Activated CD8-positive, alpha-beta memory T cell treated with anti-CD3 and anti-CD28 coated beads, Interleukin-2, amount 50 U/mL, for 24 hours (primary cell): Measurements from ENCODE around the gene MYH7B.

Source experiments
- DNase-seq: peaks from one replicate; pipeline ENCODE4 v3.0.0-alpha.2; 2020; ENCODE audit errors: extremely low read depth

MYH7B gene

DNA sequence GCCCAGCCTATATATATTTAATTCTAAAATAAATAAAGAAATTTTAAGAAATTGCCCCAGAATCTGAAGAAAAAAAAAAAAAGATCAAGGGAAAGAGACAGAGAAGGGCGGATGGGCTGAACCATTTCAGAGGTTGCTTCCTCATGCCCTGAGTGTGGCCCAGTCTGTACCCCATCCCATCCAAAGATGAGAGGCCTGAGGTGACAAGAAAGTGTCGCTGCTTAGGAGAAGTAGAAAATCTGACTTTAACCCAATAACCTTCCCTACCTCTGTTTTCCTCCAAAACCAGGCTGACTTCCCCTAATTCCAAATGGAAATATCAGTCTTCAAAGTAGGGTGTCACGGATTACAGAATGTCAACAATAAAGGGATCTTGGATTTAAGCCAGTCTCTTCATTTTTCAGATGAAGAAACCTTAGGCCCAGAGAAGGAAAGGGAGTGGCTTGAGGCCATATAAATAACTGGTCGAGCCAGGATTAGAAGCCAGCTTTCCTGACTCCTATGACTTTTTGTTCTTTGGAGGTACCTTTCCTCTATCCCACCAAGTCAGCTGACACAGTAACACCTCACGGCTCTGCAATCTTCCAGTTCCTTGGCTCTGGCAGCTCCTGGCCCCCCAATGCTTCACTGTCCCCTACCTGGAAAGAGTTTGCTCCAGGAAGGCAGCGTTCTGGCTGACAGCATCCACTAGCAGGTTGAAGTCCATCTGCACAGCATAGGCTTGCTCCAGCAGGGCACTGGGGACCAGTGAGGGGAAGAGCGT lies 10.2 kb upstream of the MYH7B start:
- DNase-seq = no peak

- no peak for DNase-seq
Observed at GRCh38 chr20:34946661-34947060, 9.0 kb upstream of the MYH7B start.

DNA sequence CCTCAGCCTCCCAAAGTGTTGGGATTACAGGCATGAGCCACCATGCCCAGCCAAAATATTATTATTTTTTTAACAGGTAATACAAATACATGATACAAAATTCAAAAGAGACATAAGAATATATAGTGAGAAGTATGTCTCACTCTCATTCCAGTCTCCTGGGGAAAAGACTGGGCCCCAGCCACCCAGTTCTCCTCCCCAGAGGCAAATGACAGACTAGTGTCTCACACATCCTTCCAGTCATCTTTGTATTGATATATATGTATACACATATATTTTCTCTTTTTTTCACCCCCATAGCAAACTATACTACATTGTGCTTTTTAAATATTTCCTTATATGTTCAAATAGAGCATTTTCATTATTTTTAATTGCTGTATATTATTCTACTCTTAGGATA lies 8.3 kb upstream of the MYH7B start:
- no peak for DNase-seq

- no peak for DNase-seq
Observed at GRCh38 chr20:34948030-34948429, 7.6 kb upstream of the MYH7B start.

DNA sequence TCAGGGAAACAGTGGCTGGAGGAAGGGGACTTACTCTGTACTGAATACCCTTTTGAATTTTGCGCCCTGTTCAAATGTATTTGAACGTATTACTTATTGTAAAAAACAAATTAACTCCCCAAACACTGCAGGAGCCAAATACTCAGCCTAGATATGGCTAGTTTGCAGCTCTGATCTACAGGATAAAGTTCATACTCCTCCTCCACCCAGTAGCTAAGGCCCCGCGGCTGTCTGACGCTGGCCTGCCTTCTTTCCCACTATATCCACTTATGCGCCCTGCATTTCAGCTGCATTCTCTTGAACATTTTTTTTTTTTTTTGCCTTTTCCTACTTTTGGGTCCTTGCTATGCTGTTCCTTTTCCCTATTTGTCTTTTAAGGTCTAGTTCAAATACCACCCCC lies 6.5 kb upstream of the MYH7B start:
- no peak for DNase-seq

DNA sequence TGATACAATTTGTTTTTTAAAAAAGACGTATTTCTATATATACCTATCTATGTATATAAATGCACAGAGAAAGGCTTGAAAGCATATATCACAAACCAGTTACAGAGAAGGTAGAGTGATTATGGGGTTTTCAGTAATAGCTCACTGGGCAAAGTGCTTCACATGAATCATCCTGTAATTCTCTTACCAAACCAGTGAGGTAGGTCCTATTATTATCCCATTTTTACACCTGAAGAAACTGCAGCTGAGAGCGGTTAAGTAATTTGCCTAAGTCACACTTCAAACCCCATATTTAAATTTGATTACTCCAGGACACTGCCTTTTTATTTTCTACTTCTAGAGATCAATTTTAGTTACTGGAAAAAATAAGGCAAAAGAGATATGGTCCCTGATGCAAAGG lies 4.4 kb upstream of the MYH7B start:
- DNase-seq = no peak

DNA sequence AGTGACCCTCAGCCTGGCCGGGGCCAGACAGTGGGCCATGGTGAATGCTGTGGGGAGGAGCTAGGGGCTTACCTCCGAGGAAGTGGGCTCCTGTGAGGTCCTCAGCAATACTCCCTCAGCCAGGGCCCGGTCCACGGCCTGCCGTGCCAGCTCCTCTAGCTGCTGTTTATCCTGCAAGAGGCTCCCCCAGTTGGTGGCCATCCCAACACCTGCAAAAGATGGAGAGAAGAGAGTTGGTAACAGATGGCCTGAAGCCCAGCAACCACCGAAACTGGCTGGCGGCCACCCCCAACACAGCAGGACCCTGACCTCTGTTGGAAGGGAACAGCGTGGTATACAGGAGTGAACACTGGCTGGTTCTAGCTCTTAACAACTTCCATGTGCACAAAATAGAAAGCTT lies 4.0 kb upstream of the MYH7B start:
- DNase-seq = no peak

DNA sequence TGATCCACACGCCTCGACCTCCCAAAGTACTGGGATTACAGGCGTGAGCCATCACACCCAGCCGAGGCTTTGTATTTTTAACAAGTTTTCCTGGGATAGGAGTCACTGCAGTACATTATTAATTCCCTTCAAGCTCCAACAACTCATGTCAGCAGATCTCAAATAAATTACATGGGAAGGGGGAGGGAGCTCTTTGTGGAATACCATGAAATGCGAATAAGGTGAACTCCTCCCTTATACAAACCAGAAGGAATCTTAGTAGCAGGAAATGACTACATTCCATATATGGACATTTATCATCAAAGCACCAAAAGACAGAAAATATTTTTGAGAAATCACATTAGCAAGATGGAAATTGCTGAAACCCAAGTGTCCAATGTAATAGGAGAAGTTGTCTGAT lies 3.0 kb upstream of the MYH7B start:
- no peak for DNase-seq

- DNase-seq = no peak
Observed at GRCh38 chr20:34953960-34954359, 1.7 kb upstream of the MYH7B start.

DNA sequence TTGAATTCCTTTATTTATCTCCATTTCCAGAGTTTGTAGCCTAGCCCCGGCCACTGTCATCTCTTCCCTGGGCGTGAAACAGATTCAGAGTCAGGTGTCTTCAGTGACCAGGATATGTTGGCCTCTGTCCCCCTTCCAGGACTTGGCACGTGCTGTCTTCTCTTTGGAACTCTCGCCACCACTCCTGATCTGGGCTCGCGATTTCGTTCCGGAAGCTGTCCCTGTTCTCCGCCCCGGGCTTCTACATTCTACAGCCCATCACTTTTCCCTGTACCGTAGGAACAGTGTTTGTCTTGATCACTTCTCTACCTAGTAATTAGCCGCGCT lies 801 bp upstream of the MYH7B start:
- no peak for DNase-seq

GRCh38 chr20:34956041-34956458 lies 382 bp downstream of the MYH7B start:
- no peak for DNase-seq

GRCh38 chr20:34956751-34957472 lies 1.2 kb downstream of the MYH7B start:
- no peak for DNase-seq

DNA sequence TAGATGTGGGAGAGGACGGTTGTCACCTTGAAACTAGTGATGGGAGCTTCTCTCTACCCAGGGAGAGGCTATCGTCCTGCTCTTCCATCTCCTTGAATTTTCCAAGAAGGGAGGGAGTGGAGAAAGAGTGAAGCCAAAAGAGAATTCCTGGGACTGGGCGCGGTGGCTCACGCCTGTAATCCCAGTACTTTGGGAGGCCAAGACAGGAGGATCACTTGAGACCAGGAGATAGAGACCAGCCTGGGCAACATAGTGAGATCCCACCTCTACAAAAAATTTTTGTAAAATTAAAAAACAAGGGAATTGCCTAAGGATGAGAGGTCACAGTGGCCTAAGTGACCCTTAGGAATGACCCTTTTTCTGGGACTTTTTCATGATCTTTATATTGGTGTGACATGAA lies 8.8 kb downstream of the MYH7B start:
- DNase-seq = no peak

- DNase-seq = no peak
Observed at GRCh38 chr20:34965051-34965450, 9.4 kb downstream of the MYH7B start.

DNA sequence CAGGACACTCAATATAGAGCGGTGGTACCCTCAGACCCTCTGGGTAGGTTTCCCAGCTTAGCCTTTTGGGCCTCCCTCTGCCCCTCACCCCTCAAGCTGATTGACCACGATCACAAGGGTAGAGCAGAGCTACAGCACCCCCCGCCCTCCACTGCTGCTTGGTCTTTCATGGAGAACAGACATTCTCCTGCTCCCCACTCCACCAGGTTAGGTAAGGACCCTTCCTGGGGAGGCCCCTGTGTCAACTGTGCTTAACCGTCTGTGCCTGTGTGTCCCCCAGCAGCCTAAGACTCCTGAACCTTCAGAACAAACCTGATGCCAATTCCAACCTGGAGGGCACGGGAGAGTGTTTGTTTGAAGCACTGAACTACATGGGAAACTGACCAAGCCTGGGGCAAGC lies 11.8 kb downstream of the MYH7B start:
- no peak for DNase-seq

GRCh38 chr20:34968042-34968775 lies 12.5 kb downstream of the MYH7B start:
- no peak for DNase-seq

DNA sequence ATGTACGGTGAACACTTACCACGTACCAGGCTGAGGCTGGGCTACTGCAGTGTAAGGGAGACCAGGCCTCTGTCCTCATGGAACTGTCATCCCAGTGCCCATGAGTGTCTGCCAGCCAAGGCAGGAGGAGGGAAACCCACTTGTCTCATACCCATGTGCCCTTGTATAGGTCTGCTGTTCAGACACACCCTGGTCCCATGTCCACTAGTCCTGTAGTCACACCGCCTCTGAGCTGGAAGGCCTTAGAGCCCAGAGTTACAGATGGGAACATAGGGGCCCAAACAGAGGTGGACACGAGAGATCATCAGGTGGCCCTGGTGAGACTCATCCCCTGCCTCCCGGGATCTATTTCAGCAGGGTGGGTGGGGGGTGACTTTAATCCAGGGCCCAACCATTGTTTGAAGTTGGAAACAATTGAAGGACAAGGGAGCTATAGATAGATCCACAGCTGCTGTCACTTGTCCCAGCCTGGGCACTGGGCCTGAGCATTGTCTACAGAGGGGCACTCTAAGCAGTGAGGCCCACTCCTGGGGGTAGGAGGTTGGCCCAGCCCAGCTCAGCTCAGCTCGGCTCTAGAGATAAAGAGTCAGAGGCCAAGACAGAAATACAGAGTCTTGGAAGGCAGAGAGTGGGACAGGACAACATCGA lies 14.6 kb downstream of the MYH7B start:
- no peak for DNase-seq

DNA sequence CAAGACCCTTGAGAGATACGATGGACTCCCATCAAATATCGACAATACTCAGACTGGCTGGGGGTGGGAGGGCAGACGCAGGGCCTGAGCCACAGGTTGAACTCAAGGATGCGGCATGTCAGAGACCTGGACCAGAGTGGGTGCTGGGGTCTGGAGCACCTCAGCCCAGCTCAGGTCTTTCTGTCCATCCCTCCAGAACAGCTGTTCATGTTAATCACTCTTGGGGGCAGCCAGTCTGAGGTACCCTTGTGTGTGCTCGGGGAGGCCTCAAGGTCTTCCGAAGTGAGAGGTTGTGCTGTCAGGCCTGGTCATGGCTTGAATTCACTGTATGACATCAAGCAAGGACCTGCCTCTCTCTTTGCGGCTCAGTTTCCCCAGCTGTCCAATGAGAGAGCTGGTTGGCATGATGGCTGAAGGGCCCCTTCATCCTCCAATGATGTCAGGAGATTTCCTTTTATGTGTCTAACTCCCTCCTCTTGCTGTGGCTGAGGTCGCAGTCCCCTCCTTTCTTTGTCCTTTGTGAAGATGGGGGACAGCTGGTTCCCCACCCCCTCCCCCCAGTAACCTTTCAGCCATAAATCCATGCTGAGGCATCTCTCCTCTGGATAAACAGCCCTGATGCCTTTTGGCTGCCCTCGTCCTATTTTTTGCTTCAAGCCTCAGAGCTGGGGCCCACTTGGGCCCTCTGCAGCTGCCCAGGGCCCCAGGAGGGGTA lies 15.3 kb downstream of the MYH7B start:
- no peak for DNase-seq

DNA sequence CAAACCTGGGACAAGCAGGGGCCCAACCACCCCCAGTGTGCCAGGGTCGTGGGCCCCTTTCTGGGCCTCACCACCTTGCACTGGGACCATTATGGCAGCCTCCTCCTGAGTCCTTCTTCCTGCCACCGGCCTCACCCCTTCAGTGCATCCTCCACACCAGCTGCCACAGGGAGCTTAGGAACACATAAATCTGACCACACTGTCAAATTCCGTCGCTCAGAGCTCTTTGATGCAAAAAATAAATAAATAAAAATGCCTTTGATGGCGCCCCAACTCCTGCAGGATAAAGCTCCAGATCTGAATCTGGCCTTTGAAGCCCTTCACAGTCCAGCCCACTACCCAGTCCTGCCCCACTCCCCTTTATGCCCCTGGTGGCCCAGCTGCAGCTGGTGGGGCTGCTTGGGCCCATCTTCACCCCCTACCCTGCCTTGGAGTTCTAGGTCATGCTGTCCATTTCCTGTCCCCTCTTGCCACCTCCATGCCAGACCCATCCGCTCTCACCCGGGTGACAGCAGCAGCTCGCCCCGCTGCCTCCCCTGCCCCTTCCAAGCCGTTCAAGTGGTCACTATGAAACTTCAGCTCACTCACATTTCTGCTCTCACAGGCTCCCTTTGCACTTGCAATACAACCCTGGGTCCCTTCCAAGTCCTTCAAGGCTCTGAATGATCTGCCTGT lies 16.0 kb downstream of the MYH7B start:
- no peak for DNase-seq

DNA sequence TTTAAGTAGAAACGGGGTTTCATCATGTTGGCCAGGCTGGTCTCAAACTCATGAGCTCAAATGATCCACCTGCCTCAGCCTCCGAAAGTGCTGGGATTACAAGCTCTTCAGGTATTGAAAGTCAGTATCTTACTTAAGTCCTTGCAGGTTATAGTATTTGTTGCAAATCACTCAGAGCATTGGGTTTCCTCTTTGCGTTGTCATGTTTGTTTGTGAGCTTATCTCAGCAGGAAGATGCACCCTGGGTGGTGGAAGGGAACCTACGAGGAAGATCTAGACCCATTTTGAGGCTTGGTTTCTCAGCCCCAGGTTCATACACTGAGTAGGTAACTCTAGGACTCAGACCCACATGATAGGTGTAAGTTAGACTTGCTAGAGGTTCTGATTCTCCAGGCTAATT lies 18.6 kb downstream of the MYH7B start:
- DNase-seq = no peak

DNA sequence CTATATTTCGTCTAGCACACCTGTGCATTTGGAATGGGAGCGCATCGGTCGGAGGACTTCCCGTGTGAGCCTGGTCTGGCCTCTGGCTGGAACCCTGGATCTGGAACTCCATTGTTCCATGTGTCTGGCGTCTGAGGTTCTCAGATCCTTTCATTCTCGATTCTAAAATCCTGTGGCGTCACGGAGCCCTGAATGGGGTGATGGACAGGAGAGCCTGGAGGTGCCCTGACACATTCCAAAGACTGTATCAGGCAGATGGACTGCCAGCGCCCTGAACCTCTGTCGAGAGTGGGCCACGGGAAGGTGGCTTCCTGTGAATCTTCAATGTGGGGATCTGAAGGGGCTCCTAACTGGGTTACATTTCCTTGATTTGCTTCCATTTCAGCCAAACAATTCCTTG lies 20.6 kb downstream of the MYH7B start:
- no peak for DNase-seq
